Smooth muscle cell (in vitro differentiated cells): Measurements from ENCODE around the gene TUBGCP6. TPM values are rescaled to one million over a fixed set of nuclear protein-coding genes. Genes with fewer than 3 reads are reported as not detected.

ENCODE experiments used
- DNase-seq: peaks from one replicate; lab custom pipeline; 2025; ENCODE audit not compliant: unreplicated experiment; lab: John Stamatoyannopoulos, UW
- H2AFZ ChIP-seq: fragments of 200-600 bp; sonication (generic); 2 replicates; pipeline ENCODE4 v1.6.0; 2016; ENCODE audit warnings: antibody characterized with exemption, low read depth, mild to moderate bottlenecking
- H3F3A ChIP-seq: fragments of 200-600 bp; sonication (generic); 2 replicates; pipeline ENCODE4 v1.6.0; 2017; ENCODE audit warnings: antibody characterized with exemption, low read depth
- H3K27ac ChIP-seq: fragments of 200-600 bp; sonication (generic); 2 replicates; pipeline ENCODE4 v1.5.1; 2016; ENCODE audit warnings: low read depth, mild to moderate bottlenecking
- H3K27me3 ChIP-seq: fragments of 200-600 bp; sonication (generic); 2 replicates; pipeline ENCODE4 v1.6.1; 2016; ENCODE audit warnings: low read depth, mild to moderate bottlenecking
- H3K36me3 ChIP-seq: fragments of 200-600 bp; sonication (generic); 2 replicates; pipeline ENCODE4 v1.5.1; 2016; ENCODE audit warnings: low read depth
- H3K4me1 ChIP-seq: fragments of 200-600 bp; sonication (generic); 2 replicates; pipeline ENCODE4 v1.5.1; 2016; ENCODE audit warnings: low read depth
- H3K4me2 ChIP-seq: fragments of 200-600 bp; sonication (generic); 2 replicates; pipeline ENCODE4 v1.6.0; 2016; ENCODE audit warnings: mild to moderate bottlenecking
- H3K4me3 ChIP-seq: fragments of 200-600 bp; sonication (generic); 2 replicates; pipeline ENCODE4 v1.5.1; 2016; ENCODE audit warnings: mild to moderate bottlenecking
- H3K79me2 ChIP-seq: fragments of 200-600 bp; sonication (generic); 2 replicates; pipeline ENCODE4 v1.6.0; 2016; ENCODE audit warnings: low read depth, mild to moderate bottlenecking
- H3K9ac ChIP-seq: fragments of 200-600 bp; sonication (generic); 2 replicates; pipeline ENCODE4 v1.6.0; 2016; ENCODE audit warnings: low read depth
- H3K9me3 ChIP-seq: fragments of 200-600 bp; sonication (generic); replicated peaks from 2 replicates; pipeline ENCODE4 v1.5.1; 2016; ENCODE audit warnings: low read depth
- H4K20me1 ChIP-seq: fragments of 200-600 bp; sonication (generic); 2 replicates; pipeline ENCODE4 v1.6.0; 2016; ENCODE audit warnings: low read depth
- WGBS: methylation state at CpG from one replicate; pipeline ENCODE4 v1.1.7; 2016; ENCODE audit warnings: low lambda C conversion rate; 5-methylcytosine and 5-hydroxymethylcytosine counted together
- polyA plus RNA-seq: library from polyadenylated mRNA; unstranded; fragments of >200 nt; fragmentation: Nextera tagmentation; extraction: Ambion mirVana; gene quantifications from 2 replicates; pipeline ENCODE4 v1.2.1, GENCODE V29; 2016
- total RNA-seq: library from RNA; depleted of rRNA; stranded (reverse); fragments of >200 nt; gene quantifications from 2 replicates; pipeline ENCODE4 v1.2.3, GENCODE V29; 2014
- TF ChIP-seq, protein P1 (sequence below): fragments of 200-600 bp; sonication (generic); IDR thresholded peaks from 2 replicates; pipeline ENCODE4 v1.5.1; 2017; ENCODE audit warnings: borderline replicate concordance, mild to moderate bottlenecking, antibody characterized with exemption; ENCODE audit not compliant: insufficient read depth, poor library complexity, severe bottlenecking

Gene TUBGCP6
- total and polyA plus RNA-seq, 2 experiments from 2014 or later = 10.0 to 22.7 TPM

DNA sequence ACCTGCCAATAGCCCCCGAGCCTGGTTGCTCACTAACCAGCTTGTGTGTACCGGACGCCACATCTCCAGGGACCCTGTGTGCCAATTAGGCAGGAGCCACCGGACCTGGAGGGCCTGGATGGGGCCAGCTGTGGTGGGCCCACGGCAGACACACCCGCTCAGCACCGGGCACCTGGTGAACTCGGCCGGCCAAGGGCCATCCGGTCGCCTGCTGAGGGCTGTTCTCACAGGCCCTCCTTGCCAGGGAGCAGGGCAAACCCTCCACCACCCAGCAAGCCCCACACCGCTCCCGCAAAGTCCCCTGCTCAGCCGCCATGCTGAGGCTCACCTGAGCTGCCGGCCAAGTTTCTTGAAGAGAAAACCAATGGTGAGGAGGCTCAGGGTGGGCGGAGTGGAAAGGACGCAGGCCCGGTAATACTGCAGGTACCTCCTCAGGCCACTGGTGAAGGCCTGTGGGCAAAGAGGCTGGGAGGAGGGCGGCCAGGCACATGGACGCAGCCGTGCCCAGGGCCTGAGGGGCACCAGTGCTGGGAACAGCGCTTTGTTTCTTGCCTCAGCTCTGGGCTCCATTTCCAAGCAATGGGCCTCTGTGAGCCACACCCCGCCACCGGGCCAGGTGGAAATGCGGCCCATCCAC, 17.1 kb downstream of the TUBGCP6 start:
- H3K4me1 ChIP-seq = no peaks in the 10 kb centered on the region
- no peak overlapping the region for H3K4me3 ChIP-seq
- H2AFZ ChIP-seq = no peak overlapping the region
- no peaks in the 10 kb centered on the region for H3K79me2 ChIP-seq
- 93% methylated on average over 25 of the region's 25 CpGs for WGBS
- no peak overlapping the region for H3K9ac ChIP-seq
- H3K4me2 ChIP-seq = no peak overlapping the region
- TF ChIP-seq, protein P1, sequence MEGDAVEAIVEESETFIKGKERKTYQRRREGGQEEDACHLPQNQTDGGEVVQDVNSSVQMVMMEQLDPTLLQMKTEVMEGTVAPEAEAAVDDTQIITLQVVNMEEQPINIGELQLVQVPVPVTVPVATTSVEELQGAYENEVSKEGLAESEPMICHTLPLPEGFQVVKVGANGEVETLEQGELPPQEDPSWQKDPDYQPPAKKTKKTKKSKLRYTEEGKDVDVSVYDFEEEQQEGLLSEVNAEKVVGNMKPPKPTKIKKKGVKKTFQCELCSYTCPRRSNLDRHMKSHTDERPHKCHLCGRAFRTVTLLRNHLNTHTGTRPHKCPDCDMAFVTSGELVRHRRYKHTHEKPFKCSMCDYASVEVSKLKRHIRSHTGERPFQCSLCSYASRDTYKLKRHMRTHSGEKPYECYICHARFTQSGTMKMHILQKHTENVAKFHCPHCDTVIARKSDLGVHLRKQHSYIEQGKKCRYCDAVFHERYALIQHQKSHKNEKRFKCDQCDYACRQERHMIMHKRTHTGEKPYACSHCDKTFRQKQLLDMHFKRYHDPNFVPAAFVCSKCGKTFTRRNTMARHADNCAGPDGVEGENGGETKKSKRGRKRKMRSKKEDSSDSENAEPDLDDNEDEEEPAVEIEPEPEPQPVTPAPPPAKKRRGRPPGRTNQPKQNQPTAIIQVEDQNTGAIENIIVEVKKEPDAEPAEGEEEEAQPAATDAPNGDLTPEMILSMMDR = no peak
- no peaks in the 10 kb centered on the region for H3K27me3 ChIP-seq
- no peaks in the 10 kb centered on the region for H3F3A ChIP-seq
- no peaks in the 10 kb centered on the region for H3K36me3 ChIP-seq
- DNase-seq = no peak
- H3K27ac ChIP-seq = no peak overlapping the region
- H3K9me3 ChIP-seq = no peaks in the 10 kb centered on the region
- no peaks in the 10 kb centered on the region for H4K20me1 ChIP-seq

DNA sequence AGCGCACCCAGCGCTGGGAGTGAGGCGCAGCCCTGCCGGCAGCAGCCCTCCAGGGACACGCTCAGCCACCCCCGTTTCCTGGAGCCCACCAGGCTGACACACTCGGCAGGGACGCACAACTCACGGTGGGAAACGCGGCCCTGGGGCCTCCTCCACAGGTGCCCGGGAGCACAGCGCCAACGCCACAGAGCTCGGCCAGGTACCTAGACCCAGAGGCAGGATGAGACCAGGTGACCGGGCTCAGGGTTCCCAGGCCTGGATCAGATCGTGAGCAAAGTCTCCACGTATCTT, 18.0 kb downstream of the TUBGCP6 start:
- Histone ChIP-seq H3K79me2 (no peaks in the 10 kb centered on the region), H2AFZ (no peak overlapping the region), H3K4me1 (no peaks in the 10 kb centered on the region), H4K20me1 (no peaks in the 10 kb centered on the region), H3K27ac (no peak overlapping the region), H3K9ac (no peak overlapping the region), H3K27me3 (no peaks in the 10 kb centered on the region), H3K36me3 (no peaks in the 10 kb centered on the region), H3K9me3 (no peaks in the 10 kb centered on the region), H3F3A (no peaks in the 10 kb centered on the region), H3K4me3 (no peak overlapping the region), H3K4me2 (no peak overlapping the region)
- 98% methylated on average over 17 of the region's 18 CpGs for WGBS
- no peak for DNase-seq
- TF ChIP-seq, protein P1 = no peak

DNA sequence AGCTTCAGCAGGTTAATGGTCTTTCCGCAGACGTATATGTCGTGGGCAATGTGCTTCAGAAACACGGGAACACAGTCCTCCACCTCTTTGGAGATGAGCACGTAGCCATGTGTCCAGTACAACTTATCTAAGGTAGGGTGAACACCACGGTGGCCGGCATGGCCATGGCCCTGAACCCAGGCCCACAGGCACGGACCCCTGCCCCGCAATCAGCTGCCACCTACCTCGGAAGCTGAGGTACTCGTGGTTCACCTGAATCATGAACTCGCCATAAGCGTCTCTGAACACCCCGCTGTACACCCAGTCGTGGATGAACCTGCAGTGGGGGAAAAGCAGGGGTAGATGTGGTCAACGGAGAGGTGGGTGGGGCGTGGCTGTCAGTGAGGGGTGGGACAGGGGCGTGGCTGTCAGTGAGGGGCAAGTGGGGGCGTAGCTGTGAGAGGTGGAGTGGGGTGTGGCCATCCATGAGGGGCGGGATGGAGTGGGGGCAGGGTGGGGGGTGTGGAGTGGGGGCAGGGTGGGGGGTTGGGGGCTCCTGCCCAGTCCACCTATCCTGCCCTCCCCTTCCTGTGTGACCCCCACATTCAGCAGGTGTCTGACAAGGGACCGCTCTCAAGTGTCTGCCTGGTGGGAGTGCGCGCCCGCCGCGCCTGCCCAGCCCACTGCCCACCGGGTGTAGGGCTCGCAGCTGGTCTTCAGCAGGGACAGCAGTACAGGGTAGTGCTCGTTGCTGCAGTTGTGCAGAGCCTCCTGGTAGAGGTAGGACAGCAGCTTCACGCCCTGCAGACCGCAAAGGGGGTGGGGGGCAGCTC, 18.6 kb downstream of the TUBGCP6 start:
- Histone ChIP-seq H3K4me1 (no peaks in the 10 kb centered on the region), H3F3A (no peaks in the 10 kb centered on the region), H3K9ac (no peak overlapping the region), H3K27me3 (no peaks in the 10 kb centered on the region), H3K9me3 (no peaks in the 10 kb centered on the region), H3K4me2 (no peak overlapping the region), H4K20me1 (no peaks in the 10 kb centered on the region), H2AFZ (no peak overlapping the region), H3K27ac (no peak overlapping the region), H3K36me3 (no peaks in the 10 kb centered on the region), H3K4me3 (no peak overlapping the region), H3K79me2 (no peaks in the 10 kb centered on the region)
- TF ChIP-seq, protein P1 = no peak
- DNase-seq = no peak
- WGBS = 96% methylated on average over 25 of the region's 31 CpGs
